HepG2 (cell line): ENCODE data around the gene PTCD2. TPM values are rescaled to one million over a fixed set of nuclear protein-coding genes. Genes with fewer than 3 reads are reported as not detected.

Experiments
- JDP2 ChIP-seq: sonication (generic); formaldehyde crosslinking; IDR thresholded peaks from 2 replicates; pipeline ENCODE4 v1.8.1; 2022; ENCODE audit warnings: missing genetic modification reagents, borderline replicate concordance
- KMT2B ChIP-seq: IDR thresholded peaks from 2 replicates; pipeline ENCODE4 v1.6.1; 2016; ENCODE audit warnings: missing genetic modification reagents, missing compliant biosample characterization
- SOX6 ChIP-seq, 2 experiments: fragments of 450-650 bp in 1 of 2; sonication (generic) in 1 of 2; formaldehyde crosslinking in 1 of 2; IDR thresholded peaks; 2 replicates each; pipeline versions ENCODE4 v1.4.0 to v1.6.1; 2017 to 2020; ENCODE audit warnings: antibody characterized with exemption in 1 of 2, mild to moderate bottlenecking in 1 of 2, missing genetic modification reagents in 1 of 2
- TIGD3 ChIP-seq: sonication (generic); formaldehyde crosslinking; IDR thresholded peaks from 2 replicates; pipeline ENCODE4 v1.5.1; 2020; ENCODE audit warnings: mild to moderate bottlenecking, missing genetic modification reagents, borderline replicate concordance
- ZBTB49 ChIP-seq: sonication (generic); formaldehyde crosslinking; IDR thresholded peaks from 2 replicates; pipeline ENCODE4 v1.4.0; 2020; ENCODE audit warnings: missing genetic modification reagents, borderline replicate concordance
- ZNF318 ChIP-seq: sonication (generic); formaldehyde crosslinking; IDR thresholded peaks from 2 replicates; pipeline ENCODE4 v1.4.0; 2020; ENCODE audit warnings: mild to moderate bottlenecking, missing genetic modification reagents
- ZNF354B ChIP-seq: sonication (generic); formaldehyde crosslinking; IDR thresholded peaks from 2 replicates; pipeline ENCODE4 v1.8.0; 2022; ENCODE audit warnings: mild to moderate bottlenecking, missing genetic modification reagents
- ZNF496 ChIP-seq: sonication (generic); formaldehyde crosslinking; IDR thresholded peaks from 2 replicates; pipeline ENCODE4 v1.8.1; 2023; ENCODE audit warnings: mild to moderate bottlenecking, moderate library complexity, missing genetic modification reagents; ENCODE audit not compliant: insufficient replicate concordance
- ZNF503 ChIP-seq: sonication (generic); formaldehyde crosslinking; IDR thresholded peaks from 2 replicates; pipeline ENCODE4 v1.4.0; 2020; ENCODE audit warnings: missing genetic modification reagents
- polyA plus RNA-seq, 8 experiments: library from polyadenylated mRNA; depleted of rRNA in 3 of 8; stranded (reverse) in 7 of 8; unstranded in 1 of 8; fragments of >200 nt; fragmentation: Illumina TruSeq in 4 of 8; extraction: Trizol in 4 of 8; gene quantifications; 2 replicates each; pipeline versions ENCODE4 v1.2.1 to v1.2.3, GENCODE V29; 2011 to 2016; ENCODE audit warnings: low read depth in 4 of 8, missing spikeins in 1 of 8, mixed read lengths in 1 of 8; ENCODE audit not compliant: insufficient read depth in 1 of 8
- total RNA-seq, 5 experiments: library from RNA; depleted of rRNA; stranded (reverse); fragments of >200 nt; fragmentation: Illumina TruSeq; extraction: Trizol; gene quantifications; 2 replicates each; pipeline ENCODE4 v1.2.3, GENCODE V29; 2016; ENCODE audit warnings: low read depth in 1 of 5

The PTCD2 gene
- total and polyA plus RNA-seq, 2 of the 13 experiments (the other 11 are each of a cell fraction or from before 2014, with no cell fraction given): 5.3 to 6.4 TPM

GRCh38 chr5:72307968-72308852, 12.0 kb upstream of the PTCD2 start (continued):
- TF ChIP-seq TIGD3 (CRISPR knock-in tag) (0 out of 2 replicates have a peak, but pooled peaks have one; percentile 72), ZNF503 (CRISPR knock-in tag) (peak; percentile 35; the same call in 1 of the 2 replicates), SOX6 (IDR thresholded peaks at IDR 0.05) (no peak), SOX6 (CRISPR knock-in tag; IDR thresholded peaks at IDR 0.05) (peak; percentile 87), ZNF318 (CRISPR knock-in tag) (peak; percentile 81; the same call in 1 of the 2 replicates), JDP2 (CRISPR knock-in tag) (no peak), ZNF354B (CRISPR knock-in tag) (peak; percentile 96), ZNF496 (CRISPR knock-in tag) (no peak), ZBTB49 (0 out of 2 replicates have a peak, but pooled peaks have one; percentile 51), KMT2B (CRISPR knock-in tag) (peak; percentile 91)
